Measurements from ENCODE around the gene TMEM156. TPM values are rescaled to one million over a fixed set of nuclear protein-coding genes. Genes with fewer than 3 reads are reported as not detected.

Gene TMEM156
- total RNA-seq, 1 donor from 2014 or later = not detected

GRCh38 chr4:39066371-39066770, 34.2 kb upstream of the TMEM156 start:
- Histone ChIP-seq H3K9me3 (no peaks in the 10 kb centered on the region), H3K4me1 (peaks cover 8% of the 10 kb centered on the region), H3K36me3 (no peaks in the 10 kb centered on the region), H3K4me3 (no peak overlapping the region), H3K27ac (no peak overlapping the region), H3K27me3 (no peaks in the 10 kb centered on the region)
- intact Hi-C loops (cut with DNase I) = no loop called here
- no peak for DNase-seq (ENCODE audit: extremely low spot score in 2 of 2)
- TF ChIP-seq CTCF (IDR thresholded peaks at IDR 0.05) (no peak), POLR2A (IDR thresholded peaks at IDR 0.05) (no peak), POLR2AphosphoS5 (IDR thresholded peaks at IDR 0.05; ENCODE audit: insufficient read depth in 1 of 2, low read depth in 1 of 2) (no peak)

DNA sequence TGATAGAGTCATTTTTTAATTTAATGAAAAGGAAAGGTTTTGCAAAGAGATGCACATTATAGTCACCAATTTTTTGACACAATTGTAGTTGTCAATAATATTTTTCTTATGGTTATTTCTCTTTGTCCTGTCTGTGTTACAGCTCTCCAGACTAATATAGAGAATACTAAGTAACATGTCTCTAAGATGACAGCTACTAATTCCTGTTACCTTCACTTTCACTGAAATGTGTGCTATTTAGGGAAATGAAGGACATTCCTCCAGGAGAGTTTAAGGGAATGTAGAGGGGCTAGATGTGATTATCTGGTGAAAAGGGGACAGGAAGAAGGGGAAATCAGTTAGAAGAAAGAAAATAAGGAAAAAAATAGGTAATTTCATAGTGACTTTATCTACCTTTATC, 31.2 kb upstream of the TMEM156 start:
- Histone ChIP-seq H3K4me1 (peaks cover 8% of the 10 kb centered on the region), H3K9me3 (no peaks in the 10 kb centered on the region), H3K36me3 (no peaks in the 10 kb centered on the region), H3K27ac (no peak overlapping the region), H3K27me3 (no peaks in the 10 kb centered on the region), H3K4me3 (no peak overlapping the region)
- TF ChIP-seq POLR2A (IDR thresholded peaks at IDR 0.05) = no peak
- no peak for TF ChIP-seq CTCF (IDR thresholded peaks at IDR 0.05)
- TF ChIP-seq POLR2AphosphoS5 (IDR thresholded peaks at IDR 0.05; ENCODE audit: insufficient read depth in 1 of 2, low read depth in 1 of 2) = no peak
- no peak for DNase-seq (ENCODE audit: extremely low spot score in 2 of 2)
- intact Hi-C loops (cut with DNase I) = no loop called here

- TF ChIP-seq POLR2A (IDR thresholded peaks at IDR 0.05) (no peak), CTCF (IDR thresholded peaks at IDR 0.05) (no peak)
- DNase-seq (ENCODE audit: extremely low spot score in 2 of 2) = no peak
- Histone ChIP-seq H3K9me3 (no peaks in the 10 kb centered on the region), H3K27me3 (no peaks in the 10 kb centered on the region), H3K36me3 (no peaks in the 10 kb centered on the region), H3K4me3 (no peak overlapping the region), H3K4me1 (peaks cover 8% of the 10 kb centered on the region), H3K27ac (no peak overlapping the region)
- intact Hi-C loops (cut with DNase I) = no loop called here
Observed at GRCh38 chr4:39062770-39063097, 30.5 kb upstream of the TMEM156 start.

- TF ChIP-seq CTCF (IDR thresholded peaks at IDR 0.05) (no peak), POLR2A (IDR thresholded peaks at IDR 0.05) (no peak), POLR2AphosphoS5 (IDR thresholded peaks at IDR 0.05; ENCODE audit: insufficient read depth in 1 of 2, low read depth in 1 of 2) (no peak)
- Histone ChIP-seq H3K4me1 (peaks cover 8% of the 10 kb centered on the region), H3K4me3 (no peak within 1 kb of the TSS), H3K27me3 (no peaks in the 10 kb centered on the region), H3K27ac (no peak within 1 kb of the TSS), H3K9me3 (no peaks in the 10 kb centered on the region), H3K36me3 (no peaks in the 10 kb centered on the region)
- intact Hi-C loops (cut with DNase I) = no loop called here
- DNase-seq (ENCODE audit: extremely low spot score in 2 of 2) = no peak
Observed at GRCh38 chr4:39062094-39062769, 30.0 kb upstream of the TMEM156 start, which contains the start of gene KLHL5. Gene KLHL5, plus strand, starts transcription at chr4:39062232. Its CDS starts 421 bp downstream, at chr4:39062653.

DNA sequence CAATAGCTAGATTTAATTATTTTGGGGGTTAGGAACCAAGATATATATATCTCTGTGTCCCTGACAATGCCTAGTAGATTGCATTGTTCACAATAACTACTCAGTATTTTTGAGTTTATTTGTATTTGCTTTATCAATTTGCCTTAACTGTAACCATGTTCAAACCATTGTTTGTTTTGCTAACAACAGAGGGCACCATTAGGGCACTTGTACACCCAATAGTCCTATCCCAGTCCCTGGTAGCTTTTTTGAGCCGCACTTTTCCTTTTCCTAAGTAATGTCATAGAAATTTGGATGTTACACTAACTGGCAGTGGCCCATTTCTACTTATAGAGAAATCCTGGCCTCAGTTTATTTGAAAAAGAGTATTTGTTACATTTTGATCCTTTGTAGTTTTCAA, 29.2 kb upstream of the TMEM156 start:
- TF ChIP-seq POLR2A (IDR thresholded peaks at IDR 0.05) = no peak
- TF ChIP-seq CTCF (IDR thresholded peaks at IDR 0.05) = no peak
- TF ChIP-seq POLR2AphosphoS5 (IDR thresholded peaks at IDR 0.05; ENCODE audit: insufficient read depth in 1 of 2, low read depth in 1 of 2) = no peak
- no peak for DNase-seq (ENCODE audit: extremely low spot score in 2 of 2)
- H3K27me3 ChIP-seq = no peaks in the 10 kb centered on the region
- H3K27ac ChIP-seq = no peak overlapping the region
- no peaks in the 10 kb centered on the region for H3K36me3 ChIP-seq
- no peaks in the 10 kb centered on the region for H3K9me3 ChIP-seq
- peaks cover 8% of the 10 kb centered on the region for H3K4me1 ChIP-seq
- intact Hi-C loops (cut with DNase I) = no loop called here
- H3K4me3 ChIP-seq = no peak overlapping the region

All from vagina (tissue), 2 donors.